Caco-2 (cell line): Measurements from ENCODE around the gene TAF1B. TPM values are rescaled to one million over a fixed set of nuclear protein-coding genes. Genes with fewer than 3 reads are reported as not detected.
"Not testable (repeated sequence)": the region's sequence is repeated elsewhere in the genome, so short reads cannot be mapped to it uniquely, and the experiment has no call there.

Experiments used
- BruUV-seq: library from RNA; stranded (reverse); fragments of 400-500 nt; replicated peaks from 2 replicates; lab custom pipeline; 2021; lab: Mats Ljungman, UMichigan
- CTCF ChIA-PET: fragments of 300-600 bp; sonication (Branson Sonifier 250); formaldehyde crosslinking; loops from one replicate; lab custom pipeline; 2022; ENCODE audit warnings: antibody characterized with exemption; lab: Charles Lee
- POLR2A ChIA-PET: fragments of 300-600 bp; sonication (Branson Sonifier 250); formaldehyde crosslinking; loops from one replicate; lab custom pipeline; 2022; ENCODE audit warnings: antibody characterized with exemption; lab: Charles Lee
- DNase-seq, 2 experiments: peaks; one replicate each; pipeline versions ENCODE4 v3.0.0 to v3.0.0-alpha.2; 2020 to 2022
- H3K27me3 ChIP-seq: replicated peaks from 2 replicates; pipeline ENCODE4 v1.6.0; 2011; ENCODE audit warnings: low read length; ENCODE audit not compliant: control insufficient read depth, insufficient read depth
- H3K36me3 ChIP-seq: 2 replicates; pipeline ENCODE4 v1.5.1; 2011; ENCODE audit warnings: low read length; ENCODE audit not compliant: control insufficient read depth, insufficient read depth
- H3K4me1 ChIP-seq: fragments of 250-450 bp; sonication (Bioruptor Pico); 2 replicates; pipeline ENCODE4 v1.5.1; 2020; ENCODE audit warnings: mild to moderate bottlenecking
- H3K4me3 ChIP-seq: 2 replicates; pipeline ENCODE4 v1.5.1; 2011; ENCODE audit warnings: low read depth, mild to moderate bottlenecking, control low read depth, low read length
- H3K9me3 ChIP-seq: fragments of 250-450 bp; sonication (Bioruptor Pico); 2 replicates; pipeline ENCODE4 v1.5.1; 2020; ENCODE audit warnings: mild to moderate bottlenecking, moderate library complexity
- H3K27ac Mint-ChIP-seq: one replicate; pipeline ENCODE4 v1.8.0; 2022; ENCODE audit warnings: mixed read lengths; ENCODE audit not compliant: unreplicated experiment
- H3K27me3 Mint-ChIP-seq: one replicate; pipeline ENCODE4 v1.8.0; 2022; ENCODE audit warnings: mixed read lengths; ENCODE audit not compliant: insufficient read depth, unreplicated experiment
- H3K36me3 Mint-ChIP-seq: one replicate; pipeline ENCODE4 v1.8.0; 2022; ENCODE audit warnings: mild to moderate bottlenecking, mixed read lengths; ENCODE audit not compliant: insufficient read depth, unreplicated experiment
- H3K4me1 Mint-ChIP-seq: one replicate; pipeline ENCODE4 v1.8.0; 2022; ENCODE audit warnings: low read depth, mixed read lengths; ENCODE audit not compliant: unreplicated experiment
- H3K4me3 Mint-ChIP-seq: one replicate; pipeline ENCODE4 v1.8.0; 2022; ENCODE audit warnings: mild to moderate bottlenecking, moderate library complexity, mixed read lengths; ENCODE audit not compliant: unreplicated experiment
- H3K9me3 Mint-ChIP-seq: one replicate; pipeline ENCODE4 v1.8.0; 2022; ENCODE audit warnings: mixed read lengths; ENCODE audit not compliant: unreplicated experiment
- CTCF ChIP-seq, 2 experiments: fragments of 200-600 bp in 1 of 2; IDR thresholded peaks; 1 replicate in 1 of 2; 2 replicates in 1 of 2; pipeline versions ENCODE4 v1.5.1 to v1.8.0; 2011 to 2022; ENCODE audit warnings: antibody characterized with exemption in 1 of 2, control low read depth in 1 of 2, inconsistent platforms in 1 of 2, low read depth in 1 of 2, low read length in 1 of 2, mild to moderate bottlenecking in 1 of 2, moderate library complexity in 1 of 2; ENCODE audit not compliant: insufficient read depth in 1 of 2, severe bottlenecking in 1 of 2, unreplicated experiment in 1 of 2
- intact Hi-C: fragments of 100-400 bp; cut with micrococcal nuclease; formaldehyde crosslinking; loops from one replicate; pipeline ENCODE4 v1.10.0; 2022; ENCODE audit not compliant: unreplicated experiment
- total RNA-seq: library from RNA; stranded (reverse); gene quantifications from 2 replicates; pipeline ENCODE4 v1.2.3, GENCODE V29; 2022

The TAF1B gene
- total RNA-seq, 1 experiment from 2014 or later = 24.8 TPM

GRCh38 chr2:9918275-9918674, 75.0 kb downstream of the TAF1B start:
- Histone ChIP-seq H3K9me3 (no peaks in the 10 kb centered on the region), H3K36me3 (peaks cover 3% of the 10 kb centered on the region), H3K4me1 (no peaks in the 10 kb centered on the region), H3K4me3 (no peak overlapping the region), H3K27me3 (no peaks in the 10 kb centered on the region)
- ChIA-PET CTCF (no interaction called here), POLR2A (no interaction called here)
- BruUV-seq = no TSS peak
- peaks cover 6% of the 10 kb centered on the region for H3K36me3 Mint-ChIP-seq
- no peak overlapping the region for H3K4me3 Mint-ChIP-seq
- H3K9me3 Mint-ChIP-seq = no peaks in the 10 kb centered on the region
- no peaks in the 10 kb centered on the region for H3K4me1 Mint-ChIP-seq
- no peak for TF ChIP-seq CTCF (IDR thresholded peaks at IDR 0.05; ENCODE audit: insufficient read depth in 1 of 2, low read depth in 1 of 2, low read length in 1 of 2, severe bottlenecking in 1 of 2, unreplicated experiment in 1 of 2)
- no peak overlapping the region for H3K27ac Mint-ChIP-seq
- no peak for DNase-seq
- intact Hi-C loops = no loop called here
- no peaks in the 10 kb centered on the region for H3K27me3 Mint-ChIP-seq

DNA sequence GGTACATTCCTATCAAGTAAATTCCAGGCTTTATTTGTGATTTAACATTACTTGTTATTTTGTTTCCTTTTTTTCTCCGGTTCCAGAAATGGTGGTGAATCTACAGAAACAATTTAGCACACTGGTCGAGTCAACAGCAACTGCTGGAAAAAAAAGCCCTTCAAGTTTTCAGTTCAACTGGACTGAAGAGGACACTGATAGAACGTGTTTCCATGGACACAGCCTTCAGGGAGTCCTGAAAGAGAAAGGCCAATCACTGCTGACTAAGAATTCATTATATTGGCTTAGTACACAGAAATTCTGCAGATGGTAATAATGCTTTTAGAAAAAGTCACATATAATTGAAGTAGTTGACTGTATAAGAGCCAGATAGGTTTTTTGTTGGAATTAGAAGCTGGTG, 76.2 kb downstream of the TAF1B start:
- Histone ChIP-seq H3K4me1 (no peaks in the 10 kb centered on the region), H3K4me3 (no peak overlapping the region), H3K27me3 (no peaks in the 10 kb centered on the region), H3K9me3 (no peaks in the 10 kb centered on the region), H3K36me3 (no peaks in the 10 kb centered on the region)
- CTCF ChIA-PET = no interaction called here
- H3K27ac Mint-ChIP-seq = no peak overlapping the region
- BruUV-seq = no TSS peak
- intact Hi-C loops = no loop called here
- no peak overlapping the region for H3K4me3 Mint-ChIP-seq
- H3K27me3 Mint-ChIP-seq = no peaks in the 10 kb centered on the region
- no peak for TF ChIP-seq CTCF (IDR thresholded peaks at IDR 0.05; ENCODE audit: insufficient read depth in 1 of 2, low read depth in 1 of 2, low read length in 1 of 2, severe bottlenecking in 1 of 2, unreplicated experiment in 1 of 2)
- POLR2A ChIA-PET = no interaction called here
- no peaks in the 10 kb centered on the region for H3K9me3 Mint-ChIP-seq
- no peaks in the 10 kb centered on the region for H3K4me1 Mint-ChIP-seq
- DNase-seq = no peak
- peaks cover 6% of the 10 kb centered on the region for H3K36me3 Mint-ChIP-seq

- H3K9me3 Mint-ChIP-seq, H3K36me3 ChIP-seq, DNase-seq, intact Hi-C loops, H3K9me3 ChIP-seq, H3K4me3 Mint-ChIP-seq, BruUV-seq, H3K4me1 ChIP-seq, H3K27me3 ChIP-seq, H3K36me3 Mint-ChIP-seq, H3K4me1 Mint-ChIP-seq, H3K27me3 Mint-ChIP-seq, H3K4me3 ChIP-seq, POLR2A ChIA-PET, H3K27ac Mint-ChIP-seq: not testable (repeated sequence)
- CTCF ChIA-PET = interaction anchor here (0.6 kb wide), 1 partner anchor 112 kb away, joined by 3 read pairs; no protein-coding TSS in a partner anchor
Observed at GRCh38 chr2:9927020-9927419, 83.7 kb downstream of the TAF1B start.

- Histone ChIP-seq H3K36me3 (no peaks in the 10 kb centered on the region), H3K27me3 (no peaks in the 10 kb centered on the region), H3K4me1 (peaks cover 18% of the 10 kb centered on the region), H3K9me3 (no peaks in the 10 kb centered on the region), H3K4me3 (no peak overlapping the region)
- Mint-ChIP-seq H3K9me3 (no peaks in the 10 kb centered on the region), H3K27ac (no peak overlapping the region), H3K4me3 (no peak overlapping the region), H3K27me3 (no peaks in the 10 kb centered on the region), H3K36me3 (peaks cover 15% of the 10 kb centered on the region), H3K4me1 (peaks cover 19% of the 10 kb centered on the region)
- no peak for TF ChIP-seq CTCF (IDR thresholded peaks at IDR 0.05; ENCODE audit: insufficient read depth in 1 of 2, low read depth in 1 of 2, low read length in 1 of 2, severe bottlenecking in 1 of 2, unreplicated experiment in 1 of 2)
- POLR2A ChIA-PET = interaction anchor here (0.6 kb wide), 1 partner anchor 224 kb away, joined by 3 read pairs; no protein-coding TSS in a partner anchor
- no TSS peak for BruUV-seq
- intact Hi-C loops = no loop called here
- CTCF ChIA-PET = no interaction called here
- DNase-seq = no peak
Observed at GRCh38 chr2:9937258-9937657, 94.0 kb downstream of the TAF1B start.
